ENCODE data around the gene IMPDH1.

The IMPDH1 gene

DNA sequence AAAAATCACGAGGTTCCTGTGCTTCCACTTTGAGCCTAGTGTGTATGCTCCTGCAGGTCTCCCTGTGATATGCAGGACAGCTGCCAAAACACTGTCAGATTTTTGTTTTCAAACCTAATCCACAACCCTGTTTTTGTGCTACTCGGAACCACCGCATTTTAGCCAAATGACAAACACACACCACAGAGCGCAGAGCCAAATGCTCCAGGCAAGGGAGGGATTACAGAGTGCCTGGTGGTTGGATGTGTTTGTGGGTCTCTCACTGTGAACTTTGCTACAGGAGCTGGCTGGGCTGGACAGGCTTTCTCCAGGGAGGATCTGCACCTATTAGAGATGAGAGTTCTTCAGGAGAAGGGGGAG is 60.3 kb downstream of the IMPDH1 start:
- no peak overlapping the region for H3K4me3 ChIP-seq (ENCODE audit: low read depth, low read length)
- TF ChIP-seq, protein P1, sequence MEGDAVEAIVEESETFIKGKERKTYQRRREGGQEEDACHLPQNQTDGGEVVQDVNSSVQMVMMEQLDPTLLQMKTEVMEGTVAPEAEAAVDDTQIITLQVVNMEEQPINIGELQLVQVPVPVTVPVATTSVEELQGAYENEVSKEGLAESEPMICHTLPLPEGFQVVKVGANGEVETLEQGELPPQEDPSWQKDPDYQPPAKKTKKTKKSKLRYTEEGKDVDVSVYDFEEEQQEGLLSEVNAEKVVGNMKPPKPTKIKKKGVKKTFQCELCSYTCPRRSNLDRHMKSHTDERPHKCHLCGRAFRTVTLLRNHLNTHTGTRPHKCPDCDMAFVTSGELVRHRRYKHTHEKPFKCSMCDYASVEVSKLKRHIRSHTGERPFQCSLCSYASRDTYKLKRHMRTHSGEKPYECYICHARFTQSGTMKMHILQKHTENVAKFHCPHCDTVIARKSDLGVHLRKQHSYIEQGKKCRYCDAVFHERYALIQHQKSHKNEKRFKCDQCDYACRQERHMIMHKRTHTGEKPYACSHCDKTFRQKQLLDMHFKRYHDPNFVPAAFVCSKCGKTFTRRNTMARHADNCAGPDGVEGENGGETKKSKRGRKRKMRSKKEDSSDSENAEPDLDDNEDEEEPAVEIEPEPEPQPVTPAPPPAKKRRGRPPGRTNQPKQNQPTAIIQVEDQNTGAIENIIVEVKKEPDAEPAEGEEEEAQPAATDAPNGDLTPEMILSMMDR (IDR thresholded peaks at IDR 0.05; ENCODE audit: insufficient read depth, low read length, missing control alignments): no peak
- ChIA-PET CTCF (interaction anchor here (1.2 to 15.0 kb wide), 7 partner anchors 8 to 77 kb away, joined by 4 to 690 read pairs (median 21); no protein-coding TSS in a partner anchor), POLR2A (interaction anchor here (1.2 kb wide), 1 partner anchor 38 kb away, joined by 3 read pairs; no protein-coding TSS in a partner anchor)
- no peak for DNase-seq (ENCODE audit: low read depth, low spot score)

DNA sequence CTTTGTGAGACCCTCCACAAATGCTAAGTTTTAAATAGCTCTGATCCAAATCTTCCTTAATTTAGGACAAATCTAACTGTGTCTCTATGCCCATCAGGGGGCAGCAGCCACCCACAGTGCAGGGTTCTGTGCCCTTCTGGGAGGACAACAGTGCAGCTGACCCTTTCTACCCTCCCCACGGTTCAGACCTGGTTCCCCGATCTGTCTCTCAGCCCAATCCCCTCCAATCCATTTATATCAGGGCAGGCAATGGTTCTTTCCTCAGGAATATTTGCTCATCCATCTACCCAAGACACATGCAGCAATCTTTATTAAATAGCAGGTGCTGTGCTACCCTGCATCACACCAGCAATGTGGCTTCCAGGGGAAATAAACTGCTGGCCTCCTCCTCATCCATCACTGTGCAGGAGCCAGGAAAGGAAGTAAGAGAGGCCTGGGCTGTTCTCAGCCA is 62.1 kb downstream of the IMPDH1 start:
- TF ChIP-seq, protein P1 (IDR thresholded peaks at IDR 0.05; ENCODE audit: insufficient read depth, low read length, missing control alignments): peak; percentile 67
- POLR2A ChIA-PET: interaction anchor here (1.0 kb wide), 1 partner anchor 39 kb away, joined by 9 read pairs; no protein-coding TSS in a partner anchor
- CTCF ChIA-PET: interaction anchor here (0.6 to 15.0 kb wide), 34 partner anchors 8 to 797 kb away, joined by 3 to 690 read pairs (median 6); partner anchors contain the start of genes IMPDH1 and TSPAN33
- no peak overlapping the region for H3K4me3 ChIP-seq (ENCODE audit: low read depth, low read length)
- no peak for DNase-seq (ENCODE audit: low read depth, low spot score)

DNA sequence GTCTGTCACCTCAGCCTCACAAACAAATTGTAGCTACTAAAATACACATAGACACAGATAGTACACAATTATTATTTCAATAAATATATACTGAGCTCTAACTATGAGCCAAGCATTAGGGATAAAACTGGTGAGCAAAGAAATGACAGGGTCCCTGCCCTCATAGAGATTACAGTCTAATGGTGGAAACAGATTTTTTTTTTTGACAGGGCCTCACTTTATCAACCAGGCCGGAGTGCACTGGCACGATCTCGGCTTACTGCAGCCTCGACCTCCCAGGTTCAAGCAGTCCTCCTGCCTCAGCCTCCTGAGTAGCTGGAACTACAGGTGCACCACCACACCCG is 65.4 kb downstream of the IMPDH1 start:
- TF ChIP-seq, protein P1 (IDR thresholded peaks at IDR 0.05; ENCODE audit: insufficient read depth, low read length, missing control alignments): no peak
- no peak for DNase-seq (ENCODE audit: low read depth, low spot score)
- ChIA-PET POLR2A (interaction anchor here (0.6 to 0.8 kb wide), 2 partner anchors 61 to 111 kb away, joined by 3 read pairs; partner anchors contain the start of gene HILPDA), CTCF (interaction anchor here (0.6 to 15.0 kb wide), 14 partner anchors 9 to 124 kb away, joined by 3 to 690 read pairs (median 4); no protein-coding TSS in a partner anchor)
- no peak overlapping the region for H3K4me3 ChIP-seq (ENCODE audit: low read depth, low read length)

DNA sequence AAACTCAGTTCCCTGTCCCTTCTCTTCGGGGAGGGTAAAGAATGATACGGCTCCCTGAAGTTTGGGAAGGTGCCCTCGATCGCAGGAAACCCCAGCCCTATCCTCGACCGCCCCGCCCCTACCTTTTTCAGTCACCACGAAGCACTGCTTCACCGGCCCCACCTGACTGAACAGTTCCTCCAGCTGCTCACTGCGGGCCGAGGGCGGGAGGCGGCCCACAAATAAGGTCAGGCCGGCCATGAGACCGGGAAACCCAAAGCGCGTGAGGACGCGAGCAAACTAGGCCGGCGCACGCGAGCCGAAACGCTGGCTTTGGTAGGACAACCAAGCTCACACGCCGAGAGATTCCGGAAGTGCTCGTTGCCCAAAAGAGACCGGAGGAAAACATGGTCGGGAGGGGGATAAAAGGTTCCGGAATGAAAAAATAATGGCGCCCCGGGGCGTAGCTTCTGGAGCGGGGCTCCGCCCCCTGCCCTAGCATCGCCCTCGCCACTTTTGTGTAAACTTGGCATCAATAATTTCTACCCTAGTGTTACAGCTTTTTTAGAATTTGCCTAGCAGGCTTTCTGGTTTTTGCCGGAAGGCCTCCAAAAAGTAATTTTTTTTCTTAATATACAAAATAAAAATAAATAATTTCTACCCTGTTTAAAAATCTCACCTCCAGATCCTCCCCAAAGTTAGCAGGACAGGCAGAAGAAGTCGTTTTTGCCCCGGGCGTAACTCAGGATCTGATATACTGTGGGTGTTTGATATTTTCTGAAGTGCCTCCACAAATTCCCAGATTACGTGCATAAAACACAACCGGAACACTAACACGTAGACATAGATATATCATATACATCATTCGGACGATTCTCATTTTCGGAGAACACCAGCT is 66.0 kb downstream of the IMPDH1 start, which contains the start of gene RBM28:
Gene RBM28, minus strand, starts transcription at position 355 of the 877 bp plus-strand sequence. Its CDS starts 115 bp downstream, at position 240.
- peak; percentile 40 for DNase-seq (ENCODE audit: low read depth, low spot score)
- ChIA-PET POLR2A (interaction anchor here (0.6 to 1.0 kb wide), 7 partner anchors 12 to 636 kb away, joined by 3 to 5 read pairs (median 3); partner anchors contain the start of gene HILPDA), CTCF (interaction anchor here (0.8 to 15.0 kb wide), 13 partner anchors 9 to 123 kb away, joined by 3 to 690 read pairs (median 4); no protein-coding TSS in a partner anchor)
- peak within 1 kb of the TSS; percentile 90 for H3K4me3 ChIP-seq (ENCODE audit: low read depth, low read length)
- TF ChIP-seq, protein P1 (IDR thresholded peaks at IDR 0.05; ENCODE audit: insufficient read depth, low read length, missing control alignments): no peak
